Sigmoid colon (tissue), 7 donors: ENCODE results near the gene BMPER. TPM values are rescaled to one million over a fixed set of nuclear protein-coding genes. Genes with fewer than 3 reads are reported as not detected.

Experiments used
- DNase-seq: peaks from one replicate; pipeline ENCODE4 v3.0.0-alpha.2; 2019
- H3K27ac ChIP-seq, 4 donors: fragments of 200-600 bp; sonication (generic); one replicate each; pipeline ENCODE4 v1.5.1; 2016 to 2019; ENCODE audit warnings: mild to moderate bottlenecking in 1 of 4
- H3K27me3 ChIP-seq, 3 donors: fragments of 200-600 bp; sonication (generic); one replicate each; pipeline ENCODE4 v1.5.1; 2019; ENCODE audit warnings: mild to moderate bottlenecking in 1 of 3
- H3K36me3 ChIP-seq, 4 donors: fragments of 200-600 bp; sonication (generic); one replicate each; pipeline ENCODE4 v1.5.1; 2016 to 2019
- H3K4me1 ChIP-seq, 4 donors: fragments of 200-600 bp; sonication (generic); one replicate each; pipeline ENCODE4 v1.5.1; 2017 to 2019
- H3K4me3 ChIP-seq, 4 donors: fragments of 200-600 bp; sonication (generic); one replicate each; pipeline ENCODE4 v1.5.1; 2017 to 2019; ENCODE audit warnings: mild to moderate bottlenecking in 2 of 4, moderate library complexity in 1 of 4
- H3K9me3 ChIP-seq, 4 donors: fragments of 200-600 bp in 3 of 4; sonication (generic) in 3 of 4; one replicate each; pipeline versions ENCODE4 v1.5.1 to v1.6.1; 2013 to 2019
- CTCF ChIP-seq, 4 experiments: fragments of 450-650 bp in 3 of 4; fragments of 200-600 bp in 1 of 4; IDR thresholded peaks; one replicate each; pipeline ENCODE4 v1.5.1; 2016 to 2019; ENCODE audit warnings: antibody characterized with exemption in 4 of 4, mild to moderate bottlenecking in 3 of 4, moderate library complexity in 2 of 4
- EP300 ChIP-seq, 4 donors: sonication (generic); formaldehyde crosslinking; IDR thresholded peaks; one replicate each; pipeline ENCODE4 v1.6.1; 2017; ENCODE audit warnings: antibody characterized with exemption in 4 of 4
- POLR2A ChIP-seq, 2 donors: fragments of 450-650 bp; IDR thresholded peaks; one replicate each; pipeline ENCODE4 v1.6.1; 2016; ENCODE audit warnings: antibody characterized with exemption in 2 of 2, mild to moderate bottlenecking in 2 of 2, moderate library complexity in 2 of 2
- POLR2AphosphoS5 ChIP-seq, 4 donors: sonication (generic); formaldehyde crosslinking; IDR thresholded peaks; one replicate each; pipeline ENCODE4 v1.6.1; 2017; ENCODE audit warnings: antibody characterized with exemption in 4 of 4
- WGBS, 2 donors: extraction: QIAGEN DNeasy Blood & Tissue Kit; methylation state at CpG; one replicate each; pipeline ENCODE4 v1.1.7; 2013; 5-methylcytosine and 5-hydroxymethylcytosine counted together
- intact Hi-C: fragments of 100-400 bp; cut with DNase I; formaldehyde crosslinking; loops from one replicate; pipeline ENCODE4 v1.15.1; 2023
- polyA plus RNA-seq, 3 donors: library from polyadenylated mRNA; stranded (reverse); fragments of 200-250 nt; gene quantifications; one replicate each; pipeline ENCODE4 v1.2.3, GENCODE V29; 2013
- total RNA-seq, 4 donors: library from RNA; depleted of rRNA; stranded (reverse); fragments of >200 nt; gene quantifications; one replicate each; pipeline ENCODE4 v1.1.0, GENCODE V29; 2016
- donor health status: healthy with polysubstance abuse.
- donor health status: Bipolar disorder and iron deficiency.
- donor health status: healthy.

The BMPER gene
- total and polyA plus RNA-seq, 7 donors = 0.51 to 3.1 (median 1.6) TPM; not detected in 1

GRCh38 chr7:33937871-33938270 lies 32.5 kb downstream of the BMPER start:
- intact Hi-C loops = loop anchor here (10.0 kb wide), 1 partner anchor 693 kb away; no protein-coding TSS in a partner anchor
- 82 to 90% methylated on average over 5 of the region's 5 CpGs for WGBS, 2 donors
- TF ChIP-seq POLR2A (IDR thresholded peaks at IDR 0.05) (no peak), CTCF (IDR thresholded peaks at IDR 0.05) (no peak), EP300 (IDR thresholded peaks at IDR 0.05) (no peak), POLR2AphosphoS5 (IDR thresholded peaks at IDR 0.05) (no peak)
- Histone ChIP-seq H3K27me3 (no peaks in the 10 kb centered on the region), H3K4me1 (peaks cover 0 to 9% (median 4%) of the 10 kb centered on the region in 4 donors), H3K27ac (no peak overlapping the region), H3K36me3 (no peaks in the 10 kb centered on the region), H3K4me3 (no peak overlapping the region), H3K9me3 (no peaks in the 10 kb centered on the region)
- DNase-seq = no peak

GRCh38 chr7:33939121-33939520 lies 33.8 kb downstream of the BMPER start:
- no peaks in the 10 kb centered on the region for H3K27me3 ChIP-seq
- TF ChIP-seq POLR2A (IDR thresholded peaks at IDR 0.05) (no peak), POLR2AphosphoS5 (IDR thresholded peaks at IDR 0.05) (no peak), CTCF (IDR thresholded peaks at IDR 0.05) (no peak), EP300 (IDR thresholded peaks at IDR 0.05) (no peak)
- no peaks in the 10 kb centered on the region for H3K4me1 ChIP-seq
- no peak overlapping the region for H3K4me3 ChIP-seq
- H3K36me3 ChIP-seq = no peaks in the 10 kb centered on the region
- no peak overlapping the region for H3K27ac ChIP-seq
- 92 to 95% methylated on average over 2 of the region's 2 CpGs for WGBS, 2 donors
- H3K9me3 ChIP-seq = no peaks in the 10 kb centered on the region
- DNase-seq = no peak
- intact Hi-C loops = loop anchor here (10.0 kb wide), 1 partner anchor 694 kb away; no protein-coding TSS in a partner anchor

GRCh38 chr7:33940503-33940902 lies 35.2 kb downstream of the BMPER start:
- DNase-seq = no peak
- intact Hi-C loops = no loop called here
- H3K4me3 ChIP-seq = no peak overlapping the region
- H3K9me3 ChIP-seq = no peaks in the 10 kb centered on the region
- H3K4me1 ChIP-seq = no peaks in the 10 kb centered on the region
- no peak overlapping the region for H3K27ac ChIP-seq
- H3K27me3 ChIP-seq = no peaks in the 10 kb centered on the region
- TF ChIP-seq POLR2AphosphoS5 (IDR thresholded peaks at IDR 0.05) = no peak
- no peak for TF ChIP-seq EP300 (IDR thresholded peaks at IDR 0.05)
- TF ChIP-seq CTCF (IDR thresholded peaks at IDR 0.05) = no peak
- no peak for TF ChIP-seq POLR2A (IDR thresholded peaks at IDR 0.05)
- H3K36me3 ChIP-seq = no peaks in the 10 kb centered on the region

- DNase-seq = no peak
- H3K4me1 ChIP-seq = no peaks in the 10 kb centered on the region
- H3K4me3 ChIP-seq = no peak overlapping the region
- H3K27ac ChIP-seq = no peak overlapping the region
- no peaks in the 10 kb centered on the region for H3K36me3 ChIP-seq
- TF ChIP-seq POLR2AphosphoS5 (IDR thresholded peaks at IDR 0.05) (no peak), CTCF (IDR thresholded peaks at IDR 0.05) (no peak), POLR2A (IDR thresholded peaks at IDR 0.05) (no peak), EP300 (IDR thresholded peaks at IDR 0.05) (no peak)
- H3K9me3 ChIP-seq = no peaks in the 10 kb centered on the region
- no peaks in the 10 kb centered on the region for H3K27me3 ChIP-seq
- 89 to 94% methylated on average over 6 of the region's 6 CpGs for WGBS, 2 donors
- intact Hi-C loops = no loop called here
Measured at GRCh38 chr7:33941418-33941817, 36.1 kb downstream of the BMPER start.

- intact Hi-C loops = no loop called here
- 72 to 74% methylated on average over 3 of the region's 3 CpGs for WGBS, 2 donors
- DNase-seq = no peak
- peaks cover 0 to 11% (median 5%) of the 10 kb centered on the region in 4 donors for H3K4me1 ChIP-seq
- H3K4me3 ChIP-seq = no peak overlapping the region
- TF ChIP-seq POLR2AphosphoS5 (IDR thresholded peaks at IDR 0.05) (no peak), CTCF (IDR thresholded peaks at IDR 0.05) (no peak), POLR2A (IDR thresholded peaks at IDR 0.05) (no peak), EP300 (IDR thresholded peaks at IDR 0.05) (no peak)
- no peaks in the 10 kb centered on the region for H3K9me3 ChIP-seq
- no peaks in the 10 kb centered on the region for H3K36me3 ChIP-seq
- no peaks in the 10 kb centered on the region for H3K27me3 ChIP-seq
- no peak overlapping the region for H3K27ac ChIP-seq
Measured at GRCh38 chr7:33946094-33946699, 40.9 kb downstream of the BMPER start.
